ENCODE measurements around the gene CRK. TPM values are rescaled to one million over a fixed set of nuclear protein-coding genes. Genes with fewer than 3 reads are reported as not detected.

Gene CRK
- total RNA-seq, 1 experiment from 2014 or later, result 68.4 TPM

GRCh38 chr17:1478418-1478817, 22.4 kb upstream of the CRK start:
- DNase-seq, result no peak
- Histone ChIP-seq H3K4me3 (ENCODE audit: insufficient read depth, low read depth, low read length) (no peak overlapping the region), H3K36me3 (replicated peaks; ENCODE audit: control insufficient read depth, insufficient read depth, low read length) (peaks cover 20% of the 10 kb centered on the region), H3K27me3 (ENCODE audit: control insufficient read depth, insufficient read depth, low read length) (no peaks in the 10 kb centered on the region)

GRCh38 chr17:1475321-1475854, 19.4 kb upstream of the CRK start:
- H3K36me3 ChIP-seq (replicated peaks; ENCODE audit: control insufficient read depth, insufficient read depth, low read length), result peaks cover 17% of the 10 kb centered on the region
- no peaks in the 10 kb centered on the region for H3K27me3 ChIP-seq (ENCODE audit: control insufficient read depth, insufficient read depth, low read length)
- H3K4me3 ChIP-seq (ENCODE audit: insufficient read depth, low read depth, low read length), result no peak overlapping the region
- DNase-seq, result no peak

GRCh38 chr17:1474402-1475189, 18.6 kb upstream of the CRK start:
- H3K36me3 ChIP-seq (replicated peaks; ENCODE audit: control insufficient read depth, insufficient read depth, low read length), result peaks cover 16% of the 10 kb centered on the region
- peak; percentile 80 for DNase-seq
- H3K27me3 ChIP-seq (ENCODE audit: control insufficient read depth, insufficient read depth, low read length), result no peaks in the 10 kb centered on the region
- no peak overlapping the region for H3K4me3 ChIP-seq (ENCODE audit: insufficient read depth, low read depth, low read length)

GRCh38 chr17:1473841-1474240, 17.8 kb upstream of the CRK start:
- no peak for DNase-seq
- no peaks in the 10 kb centered on the region for H3K27me3 ChIP-seq (ENCODE audit: control insufficient read depth, insufficient read depth, low read length)
- H3K36me3 ChIP-seq (replicated peaks; ENCODE audit: control insufficient read depth, insufficient read depth, low read length), result peaks cover 18% of the 10 kb centered on the region
- H3K4me3 ChIP-seq (ENCODE audit: insufficient read depth, low read depth, low read length), result no peak overlapping the region

- DNase-seq, result peak; percentile 85
- Histone ChIP-seq H3K36me3 (replicated peaks; ENCODE audit: control insufficient read depth, insufficient read depth, low read length) (peaks cover 19% of the 10 kb centered on the region), H3K4me3 (ENCODE audit: insufficient read depth, low read depth, low read length) (no peak overlapping the region), H3K27me3 (ENCODE audit: control insufficient read depth, insufficient read depth, low read length) (no peaks in the 10 kb centered on the region)
Measured at GRCh38 chr17:1473170-1473569, 17.1 kb upstream of the CRK start.

GRCh38 chr17:1471911-1472821, 16.1 kb upstream of the CRK start:
- DNase-seq, result peak; percentile 98
- H3K4me3 ChIP-seq (ENCODE audit: insufficient read depth, low read depth, low read length), result no peak overlapping the region
- H3K27me3 ChIP-seq (ENCODE audit: control insufficient read depth, insufficient read depth, low read length), result no peaks in the 10 kb centered on the region
- peaks cover 15% of the 10 kb centered on the region for H3K36me3 ChIP-seq (replicated peaks; ENCODE audit: control insufficient read depth, insufficient read depth, low read length)

- DNase-seq, result no peak
- no peaks in the 10 kb centered on the region for H3K27me3 ChIP-seq (ENCODE audit: control insufficient read depth, insufficient read depth, low read length)
- H3K4me3 ChIP-seq (ENCODE audit: insufficient read depth, low read depth, low read length), result no peak overlapping the region
- peaks cover 16% of the 10 kb centered on the region for H3K36me3 ChIP-seq (replicated peaks; ENCODE audit: control insufficient read depth, insufficient read depth, low read length)
Measured at GRCh38 chr17:1471490-1471889, 15.5 kb upstream of the CRK start.

- Histone ChIP-seq H3K4me3 (ENCODE audit: insufficient read depth, low read depth, low read length) (no peak overlapping the region), H3K36me3 (replicated peaks; ENCODE audit: control insufficient read depth, insufficient read depth, low read length) (peaks cover 15% of the 10 kb centered on the region), H3K27me3 (ENCODE audit: control insufficient read depth, insufficient read depth, low read length) (no peaks in the 10 kb centered on the region)
- no peak for DNase-seq
Measured at GRCh38 chr17:1470755-1471462, 14.9 kb upstream of the CRK start.

GRCh38 chr17:1470071-1470754, 14.2 kb upstream of the CRK start:
- DNase-seq, result no peak
- no peak overlapping the region for H3K4me3 ChIP-seq (ENCODE audit: insufficient read depth, low read depth, low read length)
- H3K36me3 ChIP-seq (replicated peaks; ENCODE audit: control insufficient read depth, insufficient read depth, low read length), result peaks cover 15% of the 10 kb centered on the region
- H3K27me3 ChIP-seq (ENCODE audit: control insufficient read depth, insufficient read depth, low read length), result no peaks in the 10 kb centered on the region

- DNase-seq, result peak; percentile 90
- no peaks in the 10 kb centered on the region for H3K27me3 ChIP-seq (ENCODE audit: control insufficient read depth, insufficient read depth, low read length)
- H3K4me3 ChIP-seq (ENCODE audit: insufficient read depth, low read depth, low read length), result no peak overlapping the region
- H3K36me3 ChIP-seq (replicated peaks; ENCODE audit: control insufficient read depth, insufficient read depth, low read length), result peaks cover 17% of the 10 kb centered on the region
Measured at GRCh38 chr17:1469231-1469852, 13.3 kb upstream of the CRK start.

GRCh38 chr17:1467898-1468492, 12.0 kb upstream of the CRK start:
- H3K4me3 ChIP-seq (ENCODE audit: insufficient read depth, low read depth, low read length), result no peak overlapping the region
- peak; percentile 82 for DNase-seq
- H3K27me3 ChIP-seq (ENCODE audit: control insufficient read depth, insufficient read depth, low read length), result no peaks in the 10 kb centered on the region
- H3K36me3 ChIP-seq (replicated peaks; ENCODE audit: control insufficient read depth, insufficient read depth, low read length), result peaks cover 17% of the 10 kb centered on the region

- H3K4me3 ChIP-seq (ENCODE audit: insufficient read depth, low read depth, low read length), result no peak overlapping the region
- H3K36me3 ChIP-seq (replicated peaks; ENCODE audit: control insufficient read depth, insufficient read depth, low read length), result peaks cover 17% of the 10 kb centered on the region
- DNase-seq, result no peak
- H3K27me3 ChIP-seq (ENCODE audit: control insufficient read depth, insufficient read depth, low read length), result no peaks in the 10 kb centered on the region
Measured at GRCh38 chr17:1467258-1467657, 11.2 kb upstream of the CRK start.

- no peak for DNase-seq
- Histone ChIP-seq H3K27me3 (ENCODE audit: control insufficient read depth, insufficient read depth, low read length) (no peaks in the 10 kb centered on the region), H3K4me3 (ENCODE audit: insufficient read depth, low read depth, low read length) (no peak overlapping the region), H3K36me3 (replicated peaks; ENCODE audit: control insufficient read depth, insufficient read depth, low read length) (peaks cover 13% of the 10 kb centered on the region)
Measured at GRCh38 chr17:1464186-1464585, 8.2 kb upstream of the CRK start.
